ENCODE results near the gene ZFP82.
A peak's percentile ranks its signal among the peaks of the same experiment; 100 is the strongest.

The ZFP82 gene

DNA sequence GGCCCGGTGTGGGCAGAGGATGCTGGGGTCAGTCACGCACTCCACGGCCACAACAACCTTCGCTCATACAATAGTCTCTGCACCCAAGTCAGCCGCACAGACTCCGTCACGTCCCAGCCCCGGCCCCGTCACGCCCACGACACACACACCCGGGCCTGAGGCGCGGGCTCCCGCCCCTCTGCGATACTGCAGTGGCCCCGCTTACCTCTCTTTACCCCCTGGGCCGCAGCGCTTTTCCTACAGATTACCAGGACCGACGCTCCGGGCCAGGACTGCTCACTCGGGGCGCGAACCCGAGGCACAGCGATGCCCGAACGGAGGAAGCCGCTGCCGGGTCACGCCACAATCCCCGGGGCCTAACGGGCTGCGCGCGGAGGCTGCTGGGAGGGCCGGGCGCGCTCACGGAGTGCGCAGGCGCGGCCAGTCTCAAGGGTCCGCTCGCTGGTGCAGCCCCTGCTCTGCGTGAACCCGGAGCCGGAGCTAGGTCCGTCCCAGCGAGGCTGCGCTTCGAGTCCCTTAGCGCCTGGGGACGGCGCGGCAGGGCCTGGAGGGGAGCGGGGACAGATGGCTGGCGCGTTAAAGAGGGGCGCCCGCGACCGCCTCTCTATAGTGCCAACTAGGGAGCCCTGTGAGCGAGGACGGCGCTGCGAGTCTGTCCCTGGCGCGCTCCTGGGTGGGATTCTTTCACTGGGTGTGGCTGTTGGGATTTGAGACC, at the start of gene ZFP82:
ZFP82 (minus strand) TSS at position 358 of the 715 bp plus-strand sequence. CDS start 8,855 bp downstream, outside the sequence.
- DNase-seq (ENCODE audit: low spot score), result peak; percentile 91

DNA sequence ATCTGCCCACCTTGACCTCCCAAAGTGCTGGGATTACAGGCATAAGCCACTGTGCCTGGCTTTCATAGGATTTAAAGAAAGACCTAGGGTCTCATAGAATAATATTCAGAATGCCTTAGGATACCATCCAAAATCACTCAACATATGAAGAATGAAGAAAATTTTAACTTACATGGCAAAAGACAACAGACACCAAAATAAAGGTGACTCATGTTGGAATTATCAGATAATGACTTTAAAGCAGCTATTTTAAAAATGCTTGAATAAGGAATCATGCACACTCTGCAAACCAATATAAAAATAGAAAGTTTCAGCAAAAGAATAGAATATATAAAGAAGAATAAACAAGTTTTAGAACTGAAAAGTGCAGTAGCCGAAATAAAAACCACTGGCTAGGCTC, 41.6 kb upstream of the ZFP82 start:
- peak; percentile 7 for DNase-seq (ENCODE audit: low spot score)

DNA sequence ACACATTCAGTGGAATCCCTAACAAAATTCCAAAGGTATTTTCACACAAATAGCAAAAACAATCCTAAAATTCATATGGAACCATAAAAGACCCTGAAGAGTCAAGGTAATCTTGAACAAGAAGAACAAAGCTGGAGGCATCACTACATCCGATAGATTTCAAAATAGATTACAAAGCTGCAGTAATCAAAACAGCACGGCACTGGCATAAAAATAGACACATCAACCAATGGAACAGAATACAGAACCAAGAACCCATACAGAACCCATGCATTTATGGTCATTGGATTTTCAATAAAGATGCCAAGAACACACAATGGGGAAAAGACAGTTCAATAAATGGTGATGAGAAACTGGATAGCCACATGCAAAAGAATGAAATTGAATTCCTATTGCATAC, 38.4 kb upstream of the ZFP82 start:
- no peak for DNase-seq (ENCODE audit: low spot score)

DNA sequence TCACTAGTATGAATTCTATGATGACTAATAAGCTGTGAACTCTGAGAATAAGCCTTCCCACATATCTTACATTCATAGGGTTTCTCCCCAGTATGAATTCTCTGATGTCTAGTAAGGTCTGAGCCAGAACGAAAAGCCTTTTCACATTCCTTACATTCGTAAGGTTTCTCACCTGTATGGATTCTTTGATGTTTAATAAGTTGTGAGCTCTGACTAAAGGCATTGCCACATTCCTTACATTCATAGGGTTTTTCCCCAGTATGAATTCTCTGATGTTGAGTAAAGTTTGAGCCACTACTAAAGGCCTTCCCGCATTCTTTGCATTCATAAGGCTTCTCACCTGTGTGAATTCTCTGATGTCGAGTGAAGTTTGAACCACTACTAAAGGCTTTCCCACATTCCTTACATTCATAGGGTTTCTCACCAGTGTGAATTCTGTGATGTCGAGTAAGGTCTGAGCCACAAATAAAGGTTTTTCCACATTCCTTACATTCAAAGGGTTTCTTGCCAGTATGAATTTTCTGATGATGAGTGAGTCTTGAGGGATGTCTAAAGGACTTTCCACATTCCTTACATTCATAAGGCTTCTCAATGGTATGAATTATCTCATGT, 30.7 kb upstream of the ZFP82 start:
- no peak for DNase-seq (ENCODE audit: low spot score)

DNA sequence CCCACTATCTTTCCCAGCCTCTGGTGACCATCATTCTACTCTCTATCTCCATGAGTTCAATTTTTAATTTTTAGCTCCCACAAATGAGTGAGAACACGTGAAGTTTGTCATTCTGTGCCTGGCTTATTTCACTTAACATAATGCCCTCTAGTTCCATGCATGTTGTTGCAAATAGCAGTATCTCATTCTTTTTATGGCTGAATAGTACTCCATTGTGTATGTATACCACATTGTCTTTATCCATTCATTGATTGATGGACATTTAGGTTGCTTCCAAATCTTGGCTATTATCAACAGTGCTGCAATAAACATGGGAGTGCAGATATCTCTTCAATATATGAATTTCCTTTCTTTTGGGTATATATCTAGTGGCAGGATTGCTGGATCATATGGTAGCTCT, 22.9 kb upstream of the ZFP82 start:
- DNase-seq (ENCODE audit: low spot score), result no peak

DNA sequence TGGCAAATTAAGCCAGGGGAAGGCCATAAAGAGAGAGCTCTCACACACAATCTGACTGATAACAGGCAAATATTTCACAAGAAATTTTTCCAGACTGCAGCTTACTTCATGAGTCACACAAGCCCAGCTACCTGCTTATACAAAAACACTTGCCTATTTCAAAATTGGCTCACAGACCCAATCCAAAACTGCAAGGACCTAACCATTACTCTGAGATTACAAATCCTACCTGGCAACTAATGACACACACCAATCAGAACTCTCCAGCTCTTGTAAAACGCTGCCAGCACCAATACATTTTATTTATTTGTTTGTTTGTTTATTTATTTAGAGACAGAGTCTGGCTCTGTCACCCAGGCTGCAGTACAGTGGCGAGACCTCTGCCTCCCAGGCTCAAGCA, 18.1 kb upstream of the ZFP82 start:
- no peak for DNase-seq (ENCODE audit: low spot score)

DNA sequence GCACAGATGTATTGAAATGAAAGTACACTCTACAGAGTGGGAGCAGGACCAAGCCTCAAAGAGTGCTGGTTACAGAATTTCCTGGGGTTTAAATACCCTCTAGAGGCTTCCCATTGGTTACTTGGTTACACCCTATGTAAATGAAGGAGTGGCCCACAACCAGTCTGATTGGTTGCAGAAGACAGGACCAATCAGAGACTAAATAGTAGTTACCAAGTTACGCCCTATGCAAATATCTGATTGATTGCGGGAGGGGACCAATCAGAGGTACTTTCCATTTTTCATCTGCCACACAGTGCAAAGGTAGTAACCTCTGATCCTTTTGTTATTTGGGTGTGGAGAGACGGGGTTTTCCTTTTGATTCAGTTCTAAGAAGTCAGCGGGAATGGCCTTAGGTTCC, 5.5 kb upstream of the ZFP82 start:
- DNase-seq (ENCODE audit: low spot score), result no peak

DNA sequence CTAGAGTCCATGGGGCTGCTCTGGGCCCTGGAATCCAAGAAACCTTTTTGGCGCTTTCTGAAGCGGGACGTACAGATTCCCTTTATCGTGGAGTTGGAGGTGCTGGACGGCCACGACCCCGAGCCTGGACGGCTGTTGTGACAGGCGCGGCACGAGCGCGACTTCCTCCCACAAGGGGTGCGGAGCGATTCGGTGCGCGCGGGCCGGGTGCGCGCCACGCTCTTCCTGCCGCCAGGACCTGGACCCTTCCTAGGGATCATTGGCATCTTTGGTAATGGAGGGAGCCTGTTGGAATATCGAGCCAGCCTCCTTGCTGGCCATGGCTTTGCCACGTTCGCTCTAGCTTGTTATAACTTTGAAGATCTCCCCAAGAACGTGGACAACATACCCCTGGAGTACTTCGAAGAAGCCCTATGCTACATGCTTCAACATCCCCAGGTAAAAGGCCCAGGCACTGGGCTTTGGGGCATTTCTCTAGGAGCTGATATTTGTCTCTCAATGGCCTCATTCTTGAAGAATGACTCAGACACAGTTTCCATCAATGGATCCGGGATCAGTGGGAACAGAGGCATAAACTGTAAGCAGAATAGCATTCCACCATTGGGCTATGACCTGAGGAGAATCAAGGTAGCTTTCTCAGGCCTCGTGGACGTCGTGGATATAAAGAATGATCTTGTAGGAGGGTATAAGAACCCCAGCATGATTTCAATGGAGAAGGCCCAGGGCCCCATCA, 3.5 kb upstream of the ZFP82 start:
- no peak for DNase-seq (ENCODE audit: low spot score)

DNA sequence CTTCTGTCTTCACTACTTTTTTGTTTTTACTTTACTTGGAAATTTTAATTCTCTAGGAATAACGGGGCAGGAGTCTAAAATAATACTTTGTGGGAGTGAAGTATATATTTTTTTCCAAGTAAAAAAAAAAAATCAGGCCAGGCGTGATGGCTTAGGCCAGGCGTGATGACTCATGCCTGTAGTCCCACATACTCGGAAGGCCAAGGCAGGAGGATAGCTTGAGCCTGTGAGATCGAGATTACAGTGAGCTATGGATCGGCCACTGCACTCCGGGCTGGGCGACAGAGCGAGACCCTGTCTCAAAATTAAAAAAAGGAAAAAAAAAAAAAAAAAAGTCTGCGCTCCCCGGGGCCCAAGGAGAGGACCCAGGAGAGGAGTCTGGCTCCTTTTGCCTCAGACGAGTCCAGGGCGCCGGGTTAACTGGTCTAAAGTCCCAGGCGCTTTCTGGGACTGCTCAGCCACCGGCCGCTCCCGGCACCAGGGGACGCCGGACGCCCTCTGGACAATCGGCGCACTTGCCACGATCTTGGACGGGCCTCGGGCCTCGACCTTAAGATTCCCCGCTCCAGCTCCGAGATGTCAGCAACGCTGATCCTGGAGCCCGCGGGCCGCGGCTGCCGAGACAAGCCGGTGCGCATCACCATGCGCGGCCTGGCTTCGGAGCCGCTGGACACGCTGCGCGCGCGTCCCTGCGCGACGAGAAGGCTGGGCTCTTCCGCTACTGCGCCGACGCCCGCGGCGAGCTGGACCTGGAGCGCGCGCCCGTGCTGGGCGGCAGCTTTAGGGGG, 2.7 kb upstream of the ZFP82 start:
- peak; percentile 19 for DNase-seq (ENCODE audit: low spot score)

DNA sequence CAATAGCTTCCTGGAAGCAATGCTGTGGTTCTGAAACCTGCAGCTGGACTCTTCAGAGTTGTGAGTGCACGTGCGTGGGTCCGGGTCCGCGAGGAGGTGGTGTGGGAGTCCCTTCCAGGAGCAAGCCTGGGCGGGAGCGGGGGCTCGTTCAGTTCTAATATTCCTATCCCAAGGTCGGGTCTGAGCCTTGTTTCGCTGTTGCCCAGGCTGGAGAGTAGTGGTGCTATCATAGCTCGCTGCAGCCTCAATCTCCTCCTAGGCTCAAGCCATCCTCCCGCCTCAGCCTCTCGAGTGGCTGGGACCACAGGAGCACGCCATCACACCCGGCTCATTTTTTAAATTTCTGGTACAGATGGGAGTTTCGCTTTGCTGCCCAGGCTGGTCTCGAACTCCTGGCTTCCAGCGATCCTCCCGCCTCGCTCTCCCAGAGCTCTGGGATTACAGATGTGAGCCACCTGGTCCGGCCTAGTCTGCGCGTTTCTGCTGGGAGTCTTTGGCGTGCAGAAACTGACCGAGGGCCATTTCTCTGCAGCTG, 625 bp downstream of the ZFP82 start:
- DNase-seq (ENCODE audit: low spot score), result no peak

DNA sequence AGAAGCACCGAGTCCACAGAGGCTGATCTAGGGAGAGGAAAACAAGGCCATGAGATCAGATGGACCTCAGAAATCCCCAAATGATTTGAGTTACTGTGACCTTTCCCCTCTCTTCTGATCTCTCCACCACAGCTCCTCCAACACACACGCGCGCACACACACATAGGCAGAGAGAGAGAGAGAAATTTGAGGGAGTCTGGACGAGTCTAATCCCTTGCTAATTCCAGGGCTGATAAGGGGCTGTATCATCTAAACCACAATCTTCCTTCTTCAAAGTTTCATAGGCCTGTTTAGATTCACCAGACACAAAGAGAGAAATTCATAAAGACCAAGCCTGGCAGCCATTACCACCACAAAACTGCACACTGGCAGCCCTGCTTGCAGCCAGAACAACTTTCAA, 8.6 kb downstream of the ZFP82 start:
- no peak for DNase-seq (ENCODE audit: low spot score)

DNA sequence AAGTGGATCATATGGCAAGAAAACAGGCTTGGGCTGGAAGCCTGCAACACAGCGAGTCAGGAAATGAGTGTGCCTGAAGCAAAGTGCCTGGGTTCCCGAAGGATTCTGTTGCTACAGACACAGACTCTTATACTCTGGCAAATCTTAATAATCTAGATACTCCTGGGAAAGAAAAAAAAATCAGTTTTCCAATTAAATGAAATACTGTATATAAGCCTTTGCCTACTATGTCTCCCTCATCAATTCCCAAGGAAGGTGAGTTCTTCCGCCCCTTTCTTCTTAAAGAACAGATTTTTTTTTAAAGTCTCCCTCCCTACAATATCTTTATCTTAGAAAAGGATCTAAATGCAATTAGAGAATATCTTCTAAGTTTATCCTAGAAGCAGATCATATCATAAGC, 10.3 kb downstream of the ZFP82 start:
- DNase-seq (ENCODE audit: low spot score), result no peak

DNA sequence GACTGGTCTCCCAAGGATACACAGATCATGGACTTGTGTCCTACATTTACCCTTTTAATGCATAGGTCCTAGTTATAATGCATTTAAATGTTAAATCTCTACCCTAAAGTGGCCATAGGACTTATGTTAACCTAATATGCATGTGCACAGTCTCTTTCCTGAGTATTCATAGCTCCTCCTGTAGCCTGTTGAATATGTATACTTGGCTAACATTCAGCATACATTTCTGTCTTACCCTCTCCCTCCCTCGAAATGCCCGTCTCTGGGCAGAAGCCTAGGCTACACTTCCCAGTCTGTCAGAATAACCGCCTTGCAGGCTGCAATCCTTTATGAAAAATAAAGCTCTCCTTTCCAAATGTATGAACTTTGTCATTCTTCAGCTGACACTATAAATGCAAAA, 13.9 kb downstream of the ZFP82 start:
- no peak for DNase-seq (ENCODE audit: low spot score)

DNA sequence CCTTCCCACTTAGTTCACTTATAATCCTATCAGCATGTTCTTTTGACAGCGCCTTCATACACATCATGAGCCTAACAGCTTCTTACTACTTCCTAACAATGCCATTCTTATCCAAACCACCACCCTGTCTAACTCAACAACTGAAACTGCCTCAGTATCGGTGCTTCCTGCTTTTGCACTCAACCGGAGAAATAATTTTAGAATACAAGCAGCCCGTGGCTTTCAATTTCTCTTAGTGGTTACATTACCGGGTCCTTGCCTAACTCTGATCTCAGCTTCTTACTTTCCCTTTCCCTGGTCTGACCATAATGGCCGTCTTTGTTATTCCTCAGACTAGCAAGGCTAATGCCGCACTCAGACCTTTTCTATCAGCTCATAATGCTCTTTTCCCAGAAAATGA, 17.0 kb downstream of the ZFP82 start:
- DNase-seq (ENCODE audit: low spot score), result no peak

DNA sequence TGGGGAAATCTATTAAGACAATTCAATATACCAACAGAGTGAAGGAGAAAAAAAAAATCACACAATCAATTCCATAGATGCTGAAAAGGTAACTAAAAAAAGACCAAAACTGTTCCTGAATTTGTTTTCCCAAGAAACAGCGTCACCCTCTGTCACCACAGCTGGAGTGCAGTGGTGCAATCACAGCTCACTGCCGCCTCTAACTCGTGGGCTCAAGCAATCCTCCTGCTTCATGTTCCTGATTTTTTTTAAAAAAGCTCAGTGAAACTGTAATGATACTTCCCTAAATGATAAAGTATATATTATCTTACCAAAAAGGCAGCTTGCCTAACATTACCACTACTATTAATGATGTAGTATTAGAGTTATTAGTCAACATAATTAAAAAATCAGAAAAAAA, 19.9 kb downstream of the ZFP82 start:
- DNase-seq (ENCODE audit: low spot score), result no peak

DNA sequence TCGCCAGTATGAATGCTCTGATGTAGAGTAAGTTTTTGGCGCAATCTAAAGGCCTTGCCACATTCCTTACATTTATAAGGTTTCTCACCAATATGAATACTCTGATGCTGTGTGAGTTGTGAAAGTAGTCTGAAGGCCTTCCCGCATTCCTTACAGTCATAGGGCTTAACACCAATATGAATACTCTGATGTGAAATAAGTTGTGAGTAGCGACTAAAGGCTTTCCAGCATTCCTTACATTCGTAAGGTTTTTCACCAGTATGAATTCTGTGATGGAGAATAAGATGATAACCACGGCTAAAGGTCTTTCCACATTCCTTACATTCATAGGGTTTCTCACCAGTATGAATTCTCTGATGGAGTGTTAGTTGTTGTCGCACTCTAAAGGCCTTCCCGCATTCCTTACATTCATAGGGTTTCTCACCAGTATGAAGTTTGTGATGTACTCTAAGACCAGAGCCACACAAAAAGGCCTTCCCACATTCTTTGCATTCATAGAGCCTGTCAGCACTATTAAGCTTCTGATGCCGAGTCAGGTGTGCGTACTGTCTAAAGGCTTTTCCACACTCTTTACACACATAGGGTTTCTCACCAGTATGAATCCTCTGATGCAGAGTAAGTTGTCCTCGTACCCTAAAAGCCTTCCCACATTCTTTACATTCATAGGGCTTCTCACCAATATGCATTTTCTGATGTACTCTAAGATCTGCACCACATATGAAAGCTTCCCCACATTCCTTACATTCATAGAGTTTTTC, 25.3 kb downstream of the ZFP82 start:
- DNase-seq (ENCODE audit: low spot score), result no peak

DNA sequence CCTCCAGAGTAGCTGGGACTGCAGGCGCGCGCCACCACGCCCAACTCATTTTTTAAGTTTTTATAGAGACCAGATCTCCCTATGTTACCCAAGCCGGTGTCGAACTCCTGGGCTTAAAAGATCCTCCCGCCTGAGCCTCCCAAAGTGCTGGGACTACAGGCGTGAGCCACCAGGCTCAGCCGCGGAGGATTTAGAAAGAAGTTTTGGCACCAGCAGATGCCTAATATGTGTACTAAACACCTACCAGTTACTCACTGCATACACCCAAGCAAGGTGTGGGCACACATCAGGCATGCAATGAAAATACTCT, 39.0 kb downstream of the ZFP82 start:
- DNase-seq (ENCODE audit: low spot score), result no peak

DNA sequence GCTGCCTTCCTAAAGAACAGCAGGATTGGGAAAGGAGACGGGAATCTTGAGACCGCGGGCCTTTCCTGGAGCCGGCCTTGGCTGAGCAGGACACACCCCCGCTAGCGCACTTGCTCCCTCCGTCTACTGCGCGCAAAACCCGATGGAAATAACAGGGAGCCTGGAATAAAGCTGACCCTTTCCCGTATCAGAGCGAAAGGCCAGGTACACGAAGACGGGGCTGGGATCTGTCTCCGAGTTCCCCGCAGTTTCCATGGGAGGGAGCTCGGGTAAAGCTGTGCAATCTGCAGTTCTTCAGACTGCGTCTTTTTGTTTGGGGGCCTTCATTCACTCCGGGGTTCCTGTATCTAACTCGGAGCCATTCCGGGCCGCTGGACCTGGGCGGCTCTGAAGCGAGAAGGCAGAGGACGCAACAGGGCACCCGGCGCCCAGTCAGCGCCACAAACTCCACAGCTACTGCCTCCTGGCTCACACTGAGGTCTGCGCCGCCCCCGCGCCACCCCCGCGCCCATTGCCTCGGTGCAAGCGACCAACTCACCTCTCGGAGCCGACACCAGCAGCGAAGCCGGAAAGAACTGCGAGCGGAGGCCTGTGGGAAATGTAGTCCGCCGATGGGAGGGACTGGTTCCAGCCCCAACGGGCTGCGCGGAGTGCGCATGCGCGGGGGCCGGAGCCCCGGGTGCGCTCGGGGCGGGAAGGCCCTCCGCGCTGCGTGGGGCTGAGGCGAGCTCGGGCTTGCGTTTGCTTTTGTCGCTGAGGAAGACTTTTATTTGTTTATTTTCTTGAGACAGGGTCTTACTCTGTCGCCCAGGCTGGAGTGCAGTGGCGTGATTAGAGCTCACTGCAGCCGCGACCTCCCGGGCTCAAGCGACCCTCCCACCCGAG, 39.6 kb downstream of the ZFP82 start, which contains the start of gene ZFP14:
ZFP14 (minus strand) TSS at position 577 of the 885 bp plus-strand sequence. CDS start 11,309 bp downstream, outside the sequence.
- peak; percentile 98 for DNase-seq (ENCODE audit: low spot score)

DNA sequence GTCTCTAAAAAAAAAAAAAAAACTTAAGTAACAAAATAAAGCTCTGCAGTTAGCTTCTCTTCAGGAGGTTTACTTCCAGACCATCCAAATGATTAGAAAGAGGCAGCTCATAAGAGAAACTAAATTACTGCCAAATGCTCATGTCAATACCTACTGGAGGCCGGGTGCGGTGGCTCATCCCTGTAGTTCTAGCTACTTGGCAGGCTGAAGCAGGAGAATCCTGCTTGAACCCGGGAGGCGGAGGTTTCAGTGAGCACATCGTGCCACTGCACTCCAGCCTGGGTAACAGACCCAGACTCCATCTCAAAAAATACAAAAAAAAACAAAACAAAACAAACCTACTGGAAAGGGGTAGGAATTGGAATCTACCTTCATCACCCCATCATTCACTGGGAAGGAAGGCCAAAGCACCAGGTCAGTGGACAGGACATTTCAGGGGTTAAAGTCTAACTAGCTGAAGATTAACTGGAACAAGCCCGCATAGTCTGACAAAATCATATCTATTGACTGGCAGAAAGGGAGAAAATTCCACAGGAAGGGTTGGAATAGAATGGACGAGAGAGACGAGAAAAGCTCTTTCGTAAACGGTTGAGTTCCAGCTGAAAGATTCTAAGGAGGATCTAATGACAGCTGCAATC, 40.8 kb downstream of the ZFP82 start:
- peak; percentile 5 for DNase-seq (ENCODE audit: low spot score)

DNA sequence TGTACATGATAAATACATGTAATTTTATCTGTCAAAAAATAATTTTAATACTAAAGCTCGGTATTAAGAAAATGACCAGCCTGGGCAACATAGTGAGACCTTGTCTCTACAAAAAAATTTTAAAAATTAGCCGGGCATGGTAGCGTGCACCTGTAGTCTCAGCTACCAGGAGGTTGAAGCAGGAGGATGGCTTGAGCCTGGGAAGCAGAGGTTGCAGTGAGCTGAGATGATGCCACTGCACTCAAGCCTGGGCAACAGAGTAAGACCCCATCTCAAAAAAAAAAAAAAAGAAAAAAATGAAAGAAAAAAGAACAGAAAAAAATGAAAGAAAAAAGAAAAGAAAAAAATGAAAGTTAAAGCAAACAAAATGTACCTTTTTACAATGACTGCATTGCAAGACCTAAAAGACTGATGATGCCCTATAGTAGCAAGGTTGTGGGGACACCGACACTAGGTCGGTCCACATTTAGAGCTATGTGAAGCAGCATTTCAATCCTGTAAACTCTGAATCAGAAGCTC, 44.7 kb downstream of the ZFP82 start:
- no peak for DNase-seq (ENCODE audit: low spot score)
